ENCODE measurements around the gene CCDC40.

Gene CCDC40

GRCh38 chr17:80050706-80051105 lies 14.3 kb downstream of the CCDC40 start:
- DNase-seq = no peak

- no peak for DNase-seq
Observed at GRCh38 chr17:80051681-80052080, 15.2 kb downstream of the CCDC40 start.

- DNase-seq = no peak
Observed at GRCh38 chr17:80053102-80053501, 16.7 kb downstream of the CCDC40 start.

- DNase-seq = no peak
Observed at GRCh38 chr17:80055597-80055996, 19.2 kb downstream of the CCDC40 start.

GRCh38 chr17:80058311-80058955 lies 22.0 kb downstream of the CCDC40 start:
- DNase-seq = no peak

GRCh38 chr17:80060644-80061043 lies 24.2 kb downstream of the CCDC40 start:
- no peak for DNase-seq

GRCh38 chr17:80061421-80061820 lies 25.0 kb downstream of the CCDC40 start:
- no peak for DNase-seq

GRCh38 chr17:80063830-80064585 lies 27.6 kb downstream of the CCDC40 start:
- DNase-seq = no peak

GRCh38 chr17:80064696-80065095 lies 28.3 kb downstream of the CCDC40 start:
- no peak for DNase-seq

GRCh38 chr17:80065478-80066170 lies 29.2 kb downstream of the CCDC40 start:
- no peak for DNase-seq

GRCh38 chr17:80067393-80067986 lies 31.0 kb downstream of the CCDC40 start:
- DNase-seq = no peak

- no peak for DNase-seq
Observed at GRCh38 chr17:80068301-80069222, 32.1 kb downstream of the CCDC40 start.

- DNase-seq = no peak
Observed at GRCh38 chr17:80070375-80071115, 34.1 kb downstream of the CCDC40 start.

GRCh38 chr17:80071116-80071841 lies 34.8 kb downstream of the CCDC40 start:
- no peak for DNase-seq

- DNase-seq = no peak
Observed at GRCh38 chr17:80072410-80072809, 36.0 kb downstream of the CCDC40 start.

GRCh38 chr17:80080081-80080480 lies 43.6 kb downstream of the CCDC40 start:
- DNase-seq = no peak

- peak; percentile 39 for DNase-seq
Observed at GRCh38 chr17:80081596-80081995, 45.2 kb downstream of the CCDC40 start.

- peak; percentile 72 for DNase-seq
Observed at GRCh38 chr17:80082403-80083135, 46.1 kb downstream of the CCDC40 start.

- no peak for DNase-seq
Observed at GRCh38 chr17:80083136-80083661, 46.8 kb downstream of the CCDC40 start.

- no peak for DNase-seq
Observed at GRCh38 chr17:80084773-80085172, 48.3 kb downstream of the CCDC40 start.
